AG08395 (cell line): ENCODE measurements around the gene CMYA5.
A peak's percentile ranks its signal among the peaks of the same experiment; 100 is the strongest.
"Not testable (repeated sequence)": the region's sequence is repeated elsewhere in the genome, so short reads cannot be mapped to it uniquely, and the experiment has no call there.

Source experiments
- DNase-seq: peaks from one replicate; pipeline ENCODE4 v3.0.0; 2012; ENCODE audit warnings: mixed read lengths, low spot score

CMYA5 gene

DNA sequence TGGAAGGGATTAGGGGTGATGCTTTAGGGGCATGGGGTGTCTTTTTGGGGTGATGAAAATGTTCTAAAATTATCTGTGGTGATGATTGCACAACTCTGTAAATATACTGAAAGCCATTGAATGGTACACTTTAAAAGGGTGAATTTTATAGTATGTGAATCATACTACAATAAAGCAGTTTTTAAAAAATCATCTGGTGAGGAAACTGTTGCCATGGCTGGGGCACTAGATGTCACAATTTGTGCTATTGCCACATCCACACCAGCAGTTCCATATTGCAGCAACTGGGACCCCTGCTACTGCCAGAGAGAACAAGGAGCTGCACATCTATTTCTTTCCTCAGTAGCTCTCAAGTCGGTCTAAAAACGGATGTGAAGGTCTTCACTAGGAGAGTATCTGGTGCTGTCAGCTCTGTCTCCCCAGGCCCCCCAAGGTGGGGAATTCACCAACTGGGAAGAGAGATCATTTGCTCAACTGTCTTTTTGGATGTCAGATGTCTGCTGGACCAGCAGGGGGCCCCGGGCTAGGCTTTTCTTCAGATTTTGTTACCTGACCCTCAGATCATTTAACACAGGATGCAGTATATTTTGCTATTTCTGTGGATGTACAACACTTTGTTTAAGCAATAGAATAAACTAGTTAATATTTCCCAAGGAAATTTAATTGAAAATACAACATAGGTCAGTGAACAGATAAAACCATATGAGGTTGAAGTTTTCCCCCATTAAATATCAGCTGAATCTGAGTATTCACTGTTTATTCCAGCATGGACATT lies 13.2 kb downstream of the CMYA5 start:
- DNase-seq: peak; percentile 54

DNA sequence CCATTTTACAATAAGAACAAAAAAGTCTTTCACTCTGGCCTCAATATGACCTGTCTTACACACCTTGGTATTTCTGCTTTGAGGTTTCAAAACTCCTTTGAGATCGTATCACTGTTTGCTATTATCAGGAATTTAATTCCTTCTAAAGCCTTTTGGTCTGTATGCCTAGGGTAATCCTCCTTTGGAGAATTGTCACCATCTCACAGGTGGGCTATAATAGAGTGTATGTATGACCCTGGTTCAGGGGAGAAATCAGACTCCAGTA lies 13.7 kb downstream of the CMYA5 start:
- DNase-seq: no peak

- DNase-seq: no peak
These were observed 14.9 kb downstream of the CMYA5 start for GRCh38 chr5:79704553-79704952.

DNA sequence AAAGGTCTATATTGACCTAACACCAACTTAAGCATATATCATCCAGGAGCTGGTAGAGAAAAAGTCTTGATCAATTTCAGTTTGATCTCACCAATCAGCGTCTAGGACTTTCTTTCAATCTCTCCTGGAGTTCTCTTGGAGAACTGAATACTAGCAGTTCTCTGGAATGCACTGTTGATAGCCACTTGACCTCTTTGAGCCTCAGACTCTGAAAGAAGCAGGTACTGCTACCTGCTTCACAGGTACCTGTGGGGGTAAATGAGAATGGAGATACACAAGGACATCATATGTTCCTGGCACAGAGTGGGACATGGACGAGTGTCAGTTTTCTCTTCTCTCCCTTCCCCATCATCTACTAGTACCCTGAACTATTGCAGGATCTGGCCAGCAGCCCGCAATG lies 16.0 kb downstream of the CMYA5 start:
- no peak for DNase-seq

DNA sequence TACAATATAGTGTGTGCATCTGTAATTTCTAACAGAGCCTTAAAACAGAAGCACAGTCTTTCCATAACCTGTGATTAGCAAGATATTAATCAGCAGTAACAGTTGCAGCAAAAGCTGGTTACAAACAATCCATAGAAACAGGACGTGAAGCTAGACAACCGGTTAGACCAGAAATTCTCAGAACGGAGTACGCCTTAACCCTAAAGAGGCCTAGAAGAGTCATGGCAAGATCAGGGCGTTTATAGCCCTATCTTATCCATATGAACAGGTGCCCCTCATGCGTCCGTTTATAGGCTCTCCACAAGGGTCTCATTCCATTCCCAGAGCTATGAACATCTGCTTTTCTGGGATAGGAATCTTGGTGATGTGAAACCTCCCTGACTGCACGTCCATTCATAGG lies 16.7 kb downstream of the CMYA5 start:
- DNase-seq: not testable (repeated sequence)

DNA sequence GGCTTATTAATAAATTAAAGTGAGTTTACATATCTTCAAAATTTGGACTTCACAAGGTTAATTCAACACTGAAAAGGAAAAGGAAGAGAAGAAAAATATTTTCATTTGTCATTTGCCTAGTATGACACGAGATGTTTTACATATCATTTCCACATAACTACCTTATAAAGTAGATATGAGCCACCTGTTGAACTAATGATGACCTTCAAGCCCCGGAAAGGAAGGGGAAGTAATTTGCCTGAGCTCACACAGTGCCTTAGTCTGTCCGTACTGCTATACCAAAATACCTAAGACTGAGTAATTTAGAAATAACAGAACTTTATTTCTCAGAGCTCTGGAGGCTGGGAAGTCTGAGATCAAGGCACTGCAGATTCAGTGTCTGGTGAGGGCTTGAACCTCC lies 17.9 kb downstream of the CMYA5 start:
- no peak for DNase-seq

GRCh38 chr5:79712741-79713140 lies 23.1 kb downstream of the CMYA5 start:
- no peak for DNase-seq

DNA sequence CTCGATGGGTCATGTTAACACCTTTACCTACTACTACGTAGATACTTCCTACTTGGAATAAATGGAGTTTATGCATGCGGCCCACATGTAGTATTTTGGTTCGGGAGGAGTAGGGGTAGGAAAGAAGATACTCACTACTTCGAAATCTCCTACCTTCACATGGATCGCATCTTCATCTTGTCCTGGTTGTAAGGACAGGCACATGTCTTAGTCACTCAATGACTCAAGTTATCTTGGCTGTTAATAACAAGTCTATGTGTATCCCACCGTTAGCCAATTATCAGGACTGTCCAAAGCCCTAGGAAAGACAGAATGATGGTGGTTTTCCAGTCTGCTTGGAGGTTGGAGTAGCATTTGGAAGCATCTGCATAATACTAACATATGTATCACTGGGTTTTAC lies 24.1 kb downstream of the CMYA5 start:
- DNase-seq: no peak

DNA sequence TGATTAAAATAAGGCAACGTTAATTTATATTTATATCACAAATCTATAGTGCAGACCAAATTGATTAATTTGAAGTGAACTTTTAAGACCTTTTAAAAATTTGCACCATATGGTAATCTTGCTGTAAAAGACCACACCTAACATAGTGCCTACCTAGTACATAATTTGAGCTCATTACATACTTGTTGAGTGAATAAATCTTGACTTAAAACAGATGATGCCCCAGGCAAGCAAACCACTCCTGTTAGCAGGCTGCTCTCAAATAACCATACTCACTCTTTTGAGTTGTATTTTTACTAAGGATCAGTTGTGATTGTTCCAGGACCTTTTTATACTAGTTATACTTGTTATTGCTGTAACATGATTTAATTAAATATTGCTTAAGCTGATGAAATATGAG lies 27.2 kb downstream of the CMYA5 start:
- DNase-seq: no peak

- no peak for DNase-seq
These were observed 30.5 kb downstream of the CMYA5 start for GRCh38 chr5:79720096-79720495.

DNA sequence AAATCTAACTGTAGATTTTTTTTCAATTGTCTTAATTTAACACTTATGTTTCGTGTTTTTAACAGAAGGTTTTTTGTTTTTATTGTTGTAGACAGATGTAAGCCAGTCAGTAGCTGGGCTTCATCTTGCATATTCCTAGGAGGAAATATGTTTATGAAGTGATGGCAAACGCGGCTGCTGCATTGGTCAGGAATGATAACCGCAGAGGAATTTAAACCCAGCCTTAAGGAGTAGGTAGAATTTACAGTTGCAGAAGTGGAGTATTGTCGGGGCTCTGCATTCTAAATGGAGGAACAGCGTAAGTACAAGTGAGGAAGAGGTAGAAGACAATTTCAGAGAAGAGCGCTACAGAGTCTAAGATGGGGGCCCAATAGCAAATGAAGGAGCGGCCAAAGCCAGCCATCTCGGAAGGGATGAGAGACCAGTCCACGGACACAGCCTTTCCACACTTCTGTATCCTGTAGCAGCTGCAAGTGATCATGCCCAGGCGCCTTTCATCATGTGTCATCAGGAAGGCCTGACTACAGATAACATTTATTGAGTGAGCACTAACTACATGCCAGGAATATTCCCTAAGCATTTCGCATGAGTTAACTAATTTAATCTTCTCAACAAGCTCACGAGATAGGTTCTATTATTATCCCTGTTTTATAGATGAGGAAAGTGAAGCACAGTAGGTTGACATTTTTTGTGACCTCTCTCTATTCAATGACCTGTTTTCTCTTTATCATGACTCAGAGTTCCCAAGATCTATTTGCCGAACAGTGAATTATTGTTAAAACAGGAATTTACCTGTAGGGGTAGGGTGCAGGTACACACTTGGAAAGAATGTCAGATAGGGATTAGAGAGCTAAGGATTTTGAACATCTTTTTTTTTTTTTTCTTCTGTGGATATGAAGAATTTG lies 38.1 kb downstream of the CMYA5 start:
- peak; percentile 5 for DNase-seq

GRCh38 chr5:79728396-79728795 lies 38.8 kb downstream of the CMYA5 start:
- peak; percentile 25 for DNase-seq

DNA sequence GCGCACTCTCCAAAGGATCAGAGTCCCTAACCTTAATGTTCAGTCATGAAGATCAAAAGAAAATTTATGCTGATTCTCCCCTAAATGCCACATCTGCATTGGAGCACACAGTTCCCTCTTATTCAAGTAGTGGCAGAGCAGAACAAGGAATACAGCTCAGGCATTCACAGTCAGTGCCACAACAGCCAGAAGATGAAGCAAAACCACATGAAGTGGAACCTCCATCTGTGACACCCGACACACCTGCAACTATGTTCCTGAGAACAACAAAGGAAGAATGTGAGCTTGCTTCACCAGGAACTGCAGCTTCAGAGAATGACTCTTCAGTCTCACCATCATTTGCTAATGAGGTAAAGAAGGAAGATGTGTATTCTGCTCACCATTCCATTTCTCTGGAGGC lies 40.0 kb downstream of the CMYA5 start:
- no peak for DNase-seq

DNA sequence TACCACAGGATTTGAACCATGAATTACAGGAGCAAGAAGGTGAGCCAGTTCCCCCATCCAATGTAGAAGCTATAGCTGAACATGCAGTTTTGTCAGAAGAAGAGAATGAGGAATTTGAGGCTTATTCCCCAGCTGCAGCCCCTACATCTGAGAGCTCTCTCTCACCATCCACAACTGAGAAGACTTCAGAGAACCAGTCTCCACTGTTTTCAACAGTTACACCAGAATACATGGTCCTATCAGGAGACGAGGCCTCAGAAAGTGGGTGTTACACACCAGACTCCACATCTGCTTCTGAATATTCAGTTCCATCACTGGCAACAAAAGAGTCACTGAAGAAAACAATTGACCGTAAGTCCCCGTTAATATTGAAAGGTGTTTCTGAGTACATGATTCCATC lies 40.9 kb downstream of the CMYA5 start:
- no peak for DNase-seq

GRCh38 chr5:79731775-79732174 lies 42.1 kb downstream of the CMYA5 start:
- no peak for DNase-seq

- DNase-seq: no peak
These were observed 47.2 kb downstream of the CMYA5 start for GRCh38 chr5:79736528-79737514.

- DNase-seq: no peak
These were observed 48.7 kb downstream of the CMYA5 start for GRCh38 chr5:79738349-79738748.

DNA sequence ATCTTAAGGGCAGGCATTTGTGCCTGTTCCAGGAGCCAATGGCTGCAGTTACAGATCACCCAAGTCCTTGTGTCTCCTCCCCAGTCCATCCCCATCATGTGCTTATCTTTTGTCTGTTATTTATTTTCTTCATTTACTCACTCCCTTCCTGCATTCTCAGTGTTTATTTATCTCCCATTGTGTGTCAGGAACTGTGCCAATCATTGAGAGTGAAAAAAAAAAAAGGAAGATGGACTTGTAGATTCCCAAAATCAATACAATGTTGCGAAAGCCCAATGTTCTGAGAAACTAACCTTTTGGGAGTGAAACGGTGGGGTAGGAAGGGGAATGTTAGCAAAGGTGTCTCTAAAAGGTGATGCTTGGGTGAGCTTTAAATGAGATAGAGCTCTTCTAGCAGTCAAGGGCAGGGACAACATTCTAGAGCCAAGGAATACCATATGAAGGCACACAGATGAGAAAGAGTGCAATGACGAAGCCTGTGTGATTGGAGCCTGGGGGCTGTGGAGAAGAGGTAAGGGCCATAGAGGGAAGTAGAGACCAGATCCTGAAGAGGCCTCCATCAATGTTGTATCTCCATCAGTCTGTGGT lies 53.0 kb downstream of the CMYA5 start:
- DNase-seq: no peak

GRCh38 chr5:79743846-79744605 lies 54.4 kb downstream of the CMYA5 start:
- DNase-seq: peak; percentile 77

DNA sequence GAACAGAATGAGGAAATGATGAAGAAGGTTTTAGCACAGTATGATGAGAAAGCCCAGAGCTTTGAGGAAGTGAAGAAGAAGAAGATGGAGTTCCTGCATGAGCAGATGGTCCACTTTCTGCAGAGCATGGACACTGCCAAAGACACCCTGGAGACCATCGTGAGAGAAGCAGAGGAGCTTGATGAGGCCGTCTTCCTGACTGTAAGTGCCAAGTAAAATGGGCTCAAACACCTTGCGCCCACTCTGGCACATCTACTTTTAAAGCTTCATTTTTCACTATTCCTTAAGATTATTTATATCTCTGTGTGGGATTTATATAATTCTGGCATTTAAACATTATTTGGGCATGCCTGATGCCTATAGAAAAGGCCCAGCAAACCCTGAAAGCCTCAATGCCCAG lies 55.6 kb downstream of the CMYA5 start:
- DNase-seq: no peak
